CD4-positive, alpha-beta T cell treated with Interferon alpha-2 for 1 hour (primary cell): ENCODE results near the gene LGI1.

Source experiments
- DNase-seq, 2 donors: peaks; one replicate each; pipeline ENCODE4 v3.0.0-alpha.2; 2020 to 2022

LGI1 gene

DNA sequence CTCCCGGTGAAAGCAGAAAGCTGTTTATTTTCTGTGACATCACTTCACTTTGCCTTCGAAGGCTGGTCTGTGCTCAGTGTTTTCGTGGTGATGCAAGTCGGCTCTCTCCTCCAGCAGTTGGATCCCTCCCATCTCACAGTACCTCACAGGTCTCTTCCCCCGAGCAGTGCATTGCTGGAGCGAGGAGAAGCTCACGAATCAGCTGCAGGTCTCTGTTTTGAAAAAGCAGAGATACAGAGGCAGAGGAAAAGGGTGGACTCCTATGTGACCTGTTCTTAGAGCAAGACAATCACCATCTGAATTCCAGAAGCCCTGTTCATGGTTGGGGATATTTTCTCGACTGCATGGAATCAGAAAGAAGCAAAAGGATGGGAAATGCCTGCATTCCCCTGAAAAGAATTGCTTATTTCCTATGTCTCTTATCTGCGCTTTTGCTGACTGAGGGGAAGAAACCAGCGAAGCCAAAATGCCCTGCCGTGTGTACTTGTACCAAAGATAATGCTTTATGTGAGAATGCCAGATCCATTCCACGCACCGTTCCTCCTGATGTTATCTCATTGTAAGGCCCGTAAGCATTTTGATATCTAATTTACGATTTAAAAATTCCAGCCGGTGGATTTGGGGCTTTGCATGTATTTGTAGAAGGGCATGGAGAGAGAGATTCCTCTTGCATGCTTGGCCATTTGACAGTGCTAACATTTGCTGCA is at the start of gene LGI1:
TSS of gene LGI1 (plus strand) at position 136 of the 707 bp plus-strand sequence. CDS start at position 345, 209 bp downstream.
- DNase-seq = no peak

DNA sequence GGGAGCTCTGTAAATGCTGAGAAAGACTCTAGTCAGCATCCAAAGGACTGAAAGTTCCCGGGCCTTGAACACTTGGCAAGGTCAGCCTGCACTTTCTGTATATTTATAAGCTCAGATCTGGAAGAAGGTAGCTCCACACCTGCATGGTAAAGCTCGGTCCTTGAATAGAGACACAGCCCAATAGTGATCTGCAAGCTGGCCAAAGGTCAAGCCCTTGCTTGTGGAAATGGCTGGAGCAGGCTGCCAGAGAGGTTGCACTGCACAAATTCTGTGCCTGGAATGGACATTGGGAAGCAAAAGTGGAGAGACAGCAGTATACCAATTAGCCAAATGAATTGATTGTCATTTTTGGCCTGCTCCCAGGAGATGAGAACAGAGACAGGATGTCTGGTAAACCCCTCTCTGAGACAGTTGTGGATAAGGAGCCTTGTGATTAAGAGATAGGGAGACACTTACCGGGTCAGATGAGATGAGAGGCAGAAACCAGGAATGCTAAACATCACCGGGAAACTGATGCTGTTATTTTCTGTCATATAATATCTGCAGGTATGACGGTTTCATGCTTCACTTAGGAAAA is 47.3 kb upstream of the LGI1 start:
- no peak for DNase-seq

DNA sequence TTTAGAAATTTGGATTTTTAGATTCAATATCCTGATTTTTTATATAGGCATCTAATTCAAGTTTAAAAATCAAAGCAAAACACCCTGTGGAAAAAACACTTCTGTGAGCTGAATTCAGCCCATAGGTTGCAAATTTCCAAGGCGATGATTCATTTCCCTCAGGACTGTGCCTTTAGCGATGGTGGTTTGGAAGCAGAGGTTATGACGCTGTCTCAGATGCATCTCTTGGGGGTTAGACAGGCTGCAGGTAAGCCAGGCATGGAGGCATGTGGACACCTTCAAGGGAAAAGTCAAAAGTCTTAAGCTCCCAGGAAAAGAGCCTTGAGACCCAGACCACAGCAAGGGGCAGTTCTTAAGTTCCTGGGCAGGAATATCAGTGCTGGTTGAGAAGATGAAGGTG is 45.8 kb upstream of the LGI1 start:
- no peak for DNase-seq

DNA sequence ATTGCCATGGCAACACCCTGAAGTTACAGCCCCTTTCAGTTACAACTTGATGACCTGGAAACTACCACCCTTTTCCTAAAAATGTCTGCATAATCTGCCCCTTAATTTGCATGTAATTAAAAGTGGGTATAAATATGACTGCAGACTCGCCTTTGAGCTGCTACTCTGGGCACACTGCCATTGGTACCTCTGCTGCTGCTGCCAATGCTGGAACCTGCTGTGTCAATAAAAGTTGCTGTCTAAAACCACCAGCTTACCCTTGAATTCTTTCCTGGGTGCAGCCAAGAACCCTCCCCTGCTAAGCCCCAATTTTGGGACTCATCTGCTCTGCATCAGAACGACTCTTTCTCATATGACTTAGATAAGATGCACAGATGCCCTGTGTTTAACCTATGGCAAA is 45.1 kb upstream of the LGI1 start:
- DNase-seq = no peak

DNA sequence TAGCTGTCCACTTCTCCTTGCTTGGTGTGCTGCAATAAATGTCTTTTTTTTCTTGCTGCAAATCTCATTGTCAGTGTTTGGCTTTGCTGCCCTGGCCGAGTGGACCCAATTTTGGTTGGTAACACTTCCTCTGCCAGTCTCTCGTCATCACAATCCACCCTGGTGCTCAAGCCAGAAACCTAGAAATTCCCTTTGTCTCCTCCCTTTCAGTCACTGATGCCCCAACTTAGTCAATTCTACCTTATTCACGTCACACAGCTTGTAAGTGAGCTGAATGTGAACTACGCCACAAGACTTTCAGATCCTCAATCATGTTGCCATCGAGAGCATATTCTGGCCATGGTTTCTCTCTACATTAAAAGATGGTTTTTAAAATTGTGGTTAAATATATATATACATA is 42.4 kb upstream of the LGI1 start:
- DNase-seq = peak in 1 of 2 donors; percentile 19

DNA sequence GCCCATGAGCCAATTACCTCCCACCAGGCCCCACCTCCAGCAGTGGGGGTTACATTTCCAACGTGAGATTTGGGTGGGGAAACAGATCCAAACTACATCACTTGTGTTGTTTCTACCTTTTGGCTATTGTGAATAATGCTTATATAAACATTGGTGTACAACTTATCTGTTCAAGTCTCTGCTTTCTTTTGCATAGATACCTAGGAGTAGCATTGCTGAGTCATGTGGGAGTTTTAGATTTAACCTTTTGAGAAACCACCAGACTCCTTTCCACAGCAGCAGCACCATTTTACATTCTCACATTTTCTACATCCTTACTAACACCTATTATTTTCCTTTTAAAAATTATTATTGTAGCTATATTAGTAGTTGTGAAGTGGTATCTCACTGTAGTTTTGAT is 41.0 kb upstream of the LGI1 start:
- no peak for DNase-seq

DNA sequence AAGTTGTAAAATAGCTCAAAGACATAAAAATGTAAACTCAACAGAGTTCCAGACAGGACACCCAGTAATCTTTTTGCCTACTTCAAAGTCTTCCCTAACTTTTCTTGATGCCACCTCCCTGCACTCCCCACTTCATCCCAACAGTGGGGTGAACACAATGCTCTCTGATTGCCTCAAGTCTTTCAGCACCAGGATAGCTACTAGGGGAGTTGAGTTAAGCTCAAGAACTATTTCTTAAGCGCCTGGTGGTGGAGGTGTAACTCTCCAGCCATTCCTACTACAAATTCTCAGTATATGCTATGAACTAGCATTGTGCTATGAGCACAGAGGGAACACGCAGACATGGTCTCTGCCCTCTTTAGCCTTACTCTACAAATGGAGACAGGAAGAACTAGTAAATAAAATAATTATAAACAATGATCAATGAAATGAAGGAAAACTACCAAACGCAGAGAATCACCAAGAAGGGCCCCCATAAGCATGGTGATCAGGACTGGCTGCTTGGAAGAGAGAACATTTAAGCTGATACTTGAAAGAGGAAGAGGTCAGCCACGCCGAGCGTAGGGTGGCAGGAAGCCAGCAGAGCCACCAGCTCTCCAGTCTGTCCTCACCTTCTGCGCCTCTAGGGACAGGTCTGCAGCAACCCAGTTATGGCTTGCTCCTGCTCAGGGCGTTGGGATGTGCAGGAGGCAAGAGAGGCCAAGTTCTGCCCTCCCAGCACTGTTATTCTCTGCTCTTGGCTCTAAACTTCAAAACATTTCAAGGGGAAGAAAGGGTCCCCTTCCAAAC is 38.6 kb upstream of the LGI1 start:
- no peak for DNase-seq

DNA sequence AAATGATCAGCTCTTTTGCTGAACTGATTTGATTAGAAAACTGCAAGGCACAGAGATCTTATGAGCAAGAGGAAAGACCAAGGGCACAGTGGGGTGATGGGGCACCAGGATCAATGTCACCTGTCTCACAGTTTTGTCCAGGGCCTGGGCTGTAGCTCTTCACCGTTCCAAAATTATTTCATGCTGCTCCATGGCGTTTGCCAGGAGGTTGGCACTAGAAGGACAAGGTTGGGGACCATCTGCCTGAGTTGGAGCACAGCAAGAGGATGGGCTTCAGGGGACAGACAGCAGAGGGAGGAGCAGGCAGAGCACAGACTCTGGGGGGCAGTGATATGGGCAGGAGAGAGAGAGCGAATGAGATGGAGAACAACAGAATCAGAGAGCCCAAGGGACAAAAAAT is 37.8 kb upstream of the LGI1 start:
- DNase-seq = no peak

DNA sequence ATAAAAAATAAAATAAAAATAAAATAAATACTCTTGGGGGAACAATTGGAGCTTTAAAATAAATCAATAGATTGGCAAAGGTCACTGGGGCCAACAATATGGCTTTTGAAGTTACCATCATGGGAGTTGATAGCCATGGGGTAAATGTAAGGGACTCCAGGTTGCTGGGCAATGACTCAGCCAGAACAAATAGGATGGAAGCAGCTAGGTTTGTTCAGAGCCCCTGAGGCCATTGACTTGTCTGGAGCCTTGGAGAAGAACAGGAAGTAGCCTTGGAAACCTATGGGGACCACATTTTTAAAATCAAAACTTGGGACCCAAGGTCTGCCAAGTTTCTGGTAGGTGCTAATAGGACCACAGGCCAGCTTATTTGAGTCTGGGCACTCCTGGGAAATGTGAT is 35.2 kb upstream of the LGI1 start:
- no peak for DNase-seq

DNA sequence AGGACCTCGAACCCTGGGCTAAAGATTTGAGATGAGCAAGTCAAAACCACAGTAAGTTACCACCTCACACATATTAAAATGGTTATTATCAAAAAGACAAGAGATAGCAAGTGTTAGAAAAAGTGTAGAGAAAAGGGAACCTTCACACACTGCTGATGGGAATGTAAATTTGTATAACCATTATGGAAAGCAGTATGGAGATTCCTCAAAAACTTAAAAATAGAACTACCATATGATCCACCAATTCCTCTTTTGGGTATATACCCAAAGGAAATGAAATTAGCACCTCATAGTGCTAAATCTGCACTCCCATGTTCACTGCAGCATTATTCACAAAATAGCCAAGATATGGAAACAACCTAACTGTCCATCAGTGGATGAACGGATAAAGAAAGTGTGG is 34.6 kb upstream of the LGI1 start:
- DNase-seq = no peak

DNA sequence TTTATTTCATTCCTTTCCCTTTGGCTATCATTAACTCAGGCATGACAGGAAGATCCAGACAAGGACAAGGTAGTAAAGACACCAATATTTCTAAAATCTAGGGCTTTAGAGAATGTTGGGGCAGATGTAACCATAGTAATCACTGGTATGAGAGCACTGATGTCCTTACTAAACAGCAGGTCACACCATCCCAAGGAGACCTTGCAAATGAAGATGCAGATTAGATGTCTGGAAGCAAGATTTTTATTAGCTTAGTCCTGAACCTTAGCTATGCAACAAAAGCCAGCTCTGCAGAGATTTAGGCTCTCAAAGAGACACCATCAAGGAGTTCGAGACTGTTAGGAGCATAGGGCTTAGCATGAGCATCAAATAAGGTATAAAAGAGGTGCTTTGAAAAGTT is 31.7 kb upstream of the LGI1 start:
- DNase-seq = no peak

DNA sequence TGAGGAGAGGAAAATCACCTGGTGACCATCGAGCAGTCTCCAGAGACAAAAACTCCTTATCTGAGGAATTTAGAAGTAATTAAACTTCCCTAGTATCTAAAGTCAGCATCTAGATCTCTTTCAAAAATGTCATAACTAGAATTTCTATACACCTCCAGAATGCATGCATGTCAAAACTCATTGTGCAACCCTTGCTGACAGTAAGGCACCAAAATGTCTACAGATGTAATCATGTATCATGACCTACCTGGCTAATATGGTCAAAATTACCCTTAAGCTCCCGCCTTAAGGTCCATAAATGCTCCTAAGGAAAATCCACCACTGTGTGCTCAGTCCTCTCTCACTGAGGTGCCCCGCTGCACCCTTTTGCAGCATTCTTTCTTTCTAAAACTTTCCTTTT is 16.4 kb upstream of the LGI1 start:
- no peak for DNase-seq

DNA sequence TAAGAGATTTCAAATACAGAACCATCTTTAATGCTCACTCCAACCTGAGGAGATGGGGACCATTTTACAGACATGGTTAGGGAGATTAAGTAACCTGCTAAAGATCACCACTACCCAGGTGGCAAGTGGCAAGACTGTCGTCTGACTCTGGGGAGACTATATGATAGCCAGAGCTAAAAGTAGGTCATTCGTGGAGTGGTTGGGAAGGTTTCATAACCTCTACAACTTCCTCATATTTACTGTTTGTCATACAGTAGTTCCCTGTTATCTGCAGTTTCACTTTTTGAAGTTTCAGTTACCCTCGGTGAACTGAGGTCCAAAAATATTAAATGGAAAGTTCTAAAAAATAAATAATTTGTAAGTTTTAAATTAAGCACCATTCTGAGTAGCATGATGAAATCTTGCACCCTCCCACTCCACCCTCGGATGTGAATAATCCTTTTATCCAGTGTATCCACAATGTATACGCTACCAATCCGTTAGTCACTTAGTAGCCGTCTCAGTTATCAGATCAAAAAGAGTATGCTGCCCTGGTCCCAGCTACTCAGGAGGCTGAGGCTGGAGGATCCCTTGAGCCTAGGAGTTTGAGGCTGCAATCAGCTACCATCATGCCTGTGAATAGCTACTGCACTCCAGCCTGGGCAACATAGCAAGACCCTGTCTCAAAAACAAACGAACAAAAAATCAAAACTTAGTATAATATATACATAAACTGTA is 14.9 kb upstream of the LGI1 start:
- no peak for DNase-seq

DNA sequence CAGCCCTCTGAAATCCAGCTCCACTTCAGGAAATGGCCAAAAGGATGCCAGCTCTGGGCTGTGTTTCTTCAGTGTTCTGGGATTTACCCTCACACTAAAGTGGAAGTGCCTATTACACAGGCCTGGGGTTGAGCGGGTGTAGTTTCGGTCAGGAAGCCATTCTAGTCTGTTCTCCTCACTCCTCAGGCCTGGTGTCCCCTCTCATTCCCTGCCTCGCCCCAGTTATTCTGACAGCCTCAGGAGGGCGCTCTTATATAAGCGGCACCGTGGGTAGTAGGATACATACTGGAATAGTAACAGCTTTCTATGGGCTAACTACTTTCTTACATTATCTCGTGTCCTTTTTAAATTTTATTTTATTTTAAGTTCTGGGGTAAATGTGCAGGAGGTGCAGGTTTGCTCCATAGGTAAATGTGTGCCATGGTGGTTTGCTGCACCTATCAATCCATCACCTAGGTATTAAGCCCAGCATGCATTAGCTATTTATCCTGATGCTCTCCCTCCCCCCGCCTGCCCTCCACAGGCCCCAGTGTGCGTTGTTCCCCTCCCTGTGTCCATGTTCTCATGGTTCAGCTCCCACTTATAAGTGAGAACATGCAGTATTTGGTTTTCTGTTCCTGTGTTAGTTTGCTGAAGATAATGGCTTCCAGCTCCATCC is 12.2 kb upstream of the LGI1 start:
- DNase-seq = peak in 1 of 2 donors; percentile 5

DNA sequence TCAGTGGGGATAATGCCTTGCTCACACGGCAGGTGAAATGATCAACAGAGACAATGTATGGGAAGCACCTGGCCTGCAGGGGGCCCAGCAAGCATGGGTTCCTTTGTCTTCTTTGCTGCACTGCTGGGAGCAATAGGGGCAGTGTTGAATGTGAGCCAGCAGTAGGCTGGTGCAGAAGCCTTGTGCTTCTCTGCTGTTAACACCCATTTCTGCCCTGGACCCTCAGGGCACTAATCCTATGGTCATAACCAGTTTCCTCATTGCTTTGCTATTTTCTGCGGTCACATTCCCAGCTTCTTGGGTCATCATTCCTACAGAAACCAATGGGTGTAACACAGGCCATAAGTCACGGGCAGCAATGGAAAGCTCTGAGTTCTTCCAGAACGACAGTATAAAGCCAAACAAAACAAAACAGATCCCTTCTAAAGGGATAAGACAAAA is 10.9 kb upstream of the LGI1 start:
- no peak for DNase-seq

DNA sequence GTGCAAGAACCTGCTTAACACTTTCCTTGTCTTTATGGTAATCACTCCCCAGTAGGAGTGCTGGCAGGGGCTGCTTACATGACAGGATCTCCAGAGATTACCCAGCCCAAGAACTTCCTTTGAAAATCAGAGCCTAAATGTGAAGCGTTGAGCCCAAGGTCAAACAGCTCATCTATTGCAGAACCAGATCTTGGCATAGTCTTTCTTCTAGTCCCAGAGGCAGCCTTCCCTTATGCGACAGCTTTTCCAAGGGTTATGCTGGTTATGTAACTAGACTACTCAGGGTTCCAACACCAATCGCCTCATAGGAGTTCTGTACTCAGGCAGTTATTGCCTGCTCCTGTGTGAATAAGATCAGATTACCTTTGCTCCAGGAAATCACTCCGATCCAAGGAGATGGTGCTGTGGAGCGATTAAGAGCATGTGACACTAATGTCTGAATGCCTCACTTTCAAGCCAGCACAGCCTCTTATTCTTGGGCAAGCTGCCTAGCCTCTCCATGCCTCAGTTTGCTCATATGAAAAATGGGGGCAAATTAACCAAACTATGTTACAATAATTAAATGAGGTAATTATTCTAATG is 8.4 kb upstream of the LGI1 start:
- no peak for DNase-seq

DNA sequence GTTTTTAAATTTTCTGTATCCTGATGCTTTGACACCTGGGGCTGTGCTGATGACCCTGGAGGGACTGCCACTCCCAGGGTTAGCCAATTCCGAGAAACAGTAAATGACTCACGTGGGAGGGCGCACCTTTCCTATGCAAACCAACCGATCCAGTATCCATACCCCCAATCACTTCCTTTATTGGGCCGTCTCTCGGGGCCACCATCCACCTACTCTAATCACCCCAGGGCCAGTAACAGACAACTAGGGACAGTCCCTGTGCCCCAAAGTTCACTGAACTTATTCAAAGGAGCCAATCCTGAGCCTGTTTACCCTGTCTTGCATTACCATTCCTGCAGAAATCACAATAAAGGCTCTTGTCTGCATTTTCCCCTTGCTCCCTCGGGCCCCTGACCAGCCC is 6.6 kb upstream of the LGI1 start:
- no peak for DNase-seq

DNA sequence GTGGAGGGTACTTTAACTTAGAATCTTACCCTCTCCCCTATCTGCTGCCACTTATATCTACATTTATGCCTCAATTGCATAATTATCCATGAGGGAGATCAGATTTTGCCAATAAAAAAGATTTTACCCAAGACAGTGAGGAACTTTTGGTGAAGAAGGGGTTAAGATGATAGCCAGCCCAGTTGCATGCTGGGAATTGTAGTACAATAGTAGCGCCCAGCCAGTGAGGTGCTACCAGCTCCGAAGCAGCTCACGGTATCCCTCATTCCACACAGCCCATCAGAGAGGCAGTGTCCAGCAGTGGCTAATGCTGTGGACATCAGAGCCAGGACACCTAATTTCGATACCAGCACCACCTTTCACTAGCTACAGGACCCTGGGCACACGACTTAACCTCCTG is 5.9 kb upstream of the LGI1 start:
- DNase-seq = peak in 1 of 2 donors; percentile 10

DNA sequence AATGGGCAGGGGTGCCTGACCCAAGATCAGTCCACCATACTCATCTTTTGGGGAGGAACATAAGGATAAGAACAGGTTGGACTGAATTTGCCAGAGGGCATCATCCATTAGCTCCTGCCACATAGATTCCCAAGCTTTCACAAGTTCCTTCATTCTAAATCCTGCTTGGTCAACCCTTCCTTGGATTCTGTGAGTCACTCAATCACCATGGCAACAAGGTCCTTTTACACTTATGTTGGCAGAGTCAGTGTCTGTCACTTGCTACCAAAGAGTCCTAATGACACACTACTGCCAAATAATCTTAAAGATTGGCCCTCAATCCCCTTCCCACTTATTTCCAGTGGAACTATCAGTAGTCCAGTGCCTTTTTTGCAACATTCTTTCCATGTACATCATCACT is 5.0 kb upstream of the LGI1 start:
- no peak for DNase-seq

DNA sequence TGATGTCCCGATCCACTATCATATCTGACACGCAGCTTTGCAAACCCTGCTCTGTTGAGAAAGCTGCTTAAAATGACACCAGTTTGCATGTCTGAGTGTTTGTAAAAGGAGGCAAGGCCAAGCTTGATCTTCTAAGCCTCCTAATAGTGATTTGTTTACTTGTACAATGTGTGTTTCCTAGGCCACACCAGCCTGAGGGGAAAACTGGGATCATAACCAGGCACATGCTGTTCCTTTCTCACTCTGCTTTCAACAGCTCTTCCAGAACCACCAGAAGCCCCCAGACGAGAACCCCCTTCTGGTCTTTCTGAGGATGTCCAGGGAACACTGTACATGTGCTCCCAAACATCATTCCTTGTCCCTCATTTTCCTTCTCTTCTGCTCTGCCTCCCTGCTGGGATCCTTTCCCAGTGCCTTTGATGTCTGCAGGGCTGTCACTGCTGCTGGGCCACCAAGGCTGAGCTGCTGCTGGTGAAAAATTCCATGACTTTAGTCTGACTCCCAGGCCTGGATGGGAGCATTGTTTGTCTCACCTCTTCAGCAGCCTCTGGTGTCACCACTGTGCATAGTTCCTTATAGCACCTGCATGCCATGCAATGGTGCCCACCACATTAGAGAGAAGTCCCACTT is 4.0 kb upstream of the LGI1 start:
- no peak for DNase-seq

DNA sequence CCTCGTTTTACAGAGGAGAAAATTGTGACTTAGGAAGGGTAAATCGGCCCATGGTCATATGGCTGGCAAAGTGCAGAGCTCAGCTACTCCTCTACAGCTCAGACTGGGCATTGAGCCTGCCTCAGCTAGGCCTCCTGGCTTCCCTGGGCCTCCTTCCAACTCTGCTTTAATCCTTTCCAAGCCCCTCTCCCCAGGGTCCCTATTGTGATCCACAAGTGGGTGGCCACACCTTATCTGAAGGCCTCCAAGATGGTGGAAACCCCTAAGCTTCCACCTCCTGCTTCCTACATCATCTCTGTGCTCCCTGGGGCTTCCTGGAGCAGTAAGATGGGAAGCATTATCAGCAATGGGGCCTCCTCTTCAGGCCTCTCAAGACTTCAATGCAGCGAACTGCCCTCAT is 3.0 kb upstream of the LGI1 start:
- DNase-seq = no peak
